BLaER1 (cell line): Measurements from ENCODE around the gene SYNRG.
"Not testable (repeated sequence)": the region's sequence is repeated elsewhere in the genome, so short reads cannot be mapped to it uniquely, and the experiment has no call there.

Source experiments
- H3K27ac ChIP-seq: shearing (Covaris generic); formaldehyde crosslinking; 2 replicates; pipeline ENCODE4 v1.8.1; 2022
- H3K27me3 ChIP-seq: shearing (Covaris generic); formaldehyde crosslinking; 2 replicates; pipeline ENCODE4 v1.8.1; 2022
- H3K36me3 ChIP-seq: shearing (Covaris generic); formaldehyde crosslinking; 2 replicates; pipeline ENCODE4 v1.8.1; 2022
- H3K4me1 ChIP-seq: shearing (Covaris generic); formaldehyde crosslinking; 2 replicates; pipeline ENCODE4 v1.8.1; 2022
- H3K4me2 ChIP-seq: shearing (Covaris generic); formaldehyde crosslinking; 2 replicates; pipeline ENCODE4 v1.8.1; 2022
- H3K4me3 ChIP-seq: shearing (Covaris generic); formaldehyde crosslinking; 2 replicates; pipeline ENCODE4 v1.8.1; 2022
- H3K9ac ChIP-seq: shearing (Covaris generic); formaldehyde crosslinking; 2 replicates; pipeline ENCODE4 v1.8.1; 2022
- H3K9me3 ChIP-seq: shearing (Covaris generic); formaldehyde crosslinking; 2 replicates; pipeline ENCODE4 v1.8.1; 2022
- H4K20me1 ChIP-seq: shearing (Covaris generic); formaldehyde crosslinking; 2 replicates; pipeline ENCODE4 v1.8.1; 2022
- Cebpa-rat ChIP-seq: shearing (Covaris generic); IDR thresholded peaks from 2 replicates; pipeline ENCODE4 v1.8.1; 2022

SYNRG gene

GRCh38 chr17:37521821-37522220, 87.4 kb downstream of the SYNRG start:
- Histone ChIP-seq H3K27me3 (no peaks in the 10 kb centered on the region), H3K9ac (no peak overlapping the region), H3K4me2 (no peak overlapping the region), H4K20me1 (0 out of 2 replicates have a peak, but pooled peaks cover 5% of the 10 kb centered on the region), H3K4me1 (peaks cover 10% of the 10 kb centered on the region), H3K27ac (no peak overlapping the region), H3K36me3 (peaks cover 95% of the 10 kb centered on the region), H3K4me3 (no peak overlapping the region), H3K9me3 (no peaks in the 10 kb centered on the region)
- no peak for TF ChIP-seq Cebpa-rat

- TF ChIP-seq Cebpa-rat: no peak
- H3K4me2 ChIP-seq: no peak overlapping the region
- H4K20me1 ChIP-seq: peaks cover 21% of the 10 kb centered on the region
- H3K27ac ChIP-seq: no peak overlapping the region
- H3K36me3 ChIP-seq: peaks cover 95% of the 10 kb centered on the region
- peaks cover 10% of the 10 kb centered on the region for H3K4me1 ChIP-seq
- no peak overlapping the region for H3K4me3 ChIP-seq
- H3K9ac ChIP-seq: no peak overlapping the region
- no peaks in the 10 kb centered on the region for H3K9me3 ChIP-seq
- no peaks in the 10 kb centered on the region for H3K27me3 ChIP-seq
Observed at GRCh38 chr17:37520174-37520573, 89.0 kb downstream of the SYNRG start.

GRCh38 chr17:37519251-37519985, 89.8 kb downstream of the SYNRG start:
- Histone ChIP-seq H3K4me1 (peaks cover 10% of the 10 kb centered on the region), H3K9ac (no peak overlapping the region), H3K4me3 (no peak overlapping the region), H4K20me1 (peaks cover 28% of the 10 kb centered on the region), H3K27ac (no peak overlapping the region), H3K9me3 (no peaks in the 10 kb centered on the region), H3K27me3 (no peaks in the 10 kb centered on the region), H3K36me3 (peaks cover 98% of the 10 kb centered on the region), H3K4me2 (peak overlapping the region; percentile 14; the same call in 1 of the 2 replicates)
- no peak for TF ChIP-seq Cebpa-rat

- Histone ChIP-seq H3K27me3 (no peaks in the 10 kb centered on the region), H3K9me3 (no peaks in the 10 kb centered on the region), H3K4me2 (no peak overlapping the region), H3K4me3 (no peak overlapping the region), H3K27ac (no peak overlapping the region), H3K4me1 (peaks cover 10% of the 10 kb centered on the region), H3K9ac (no peak overlapping the region), H4K20me1 (peaks cover 34% of the 10 kb centered on the region), H3K36me3 (peaks cover 98% of the 10 kb centered on the region)
- no peak for TF ChIP-seq Cebpa-rat
Observed at GRCh38 chr17:37518826-37519225, 90.4 kb downstream of the SYNRG start.

GRCh38 chr17:37517881-37518280, 91.3 kb downstream of the SYNRG start:
- Histone ChIP-seq H3K27me3 (no peaks in the 10 kb centered on the region), H3K27ac (no peak overlapping the region), H3K4me2 (no peak overlapping the region), H4K20me1 (peaks cover 43% of the 10 kb centered on the region), H3K9ac (no peak overlapping the region), H3K36me3 (peaks cover 98% of the 10 kb centered on the region), H3K4me3 (no peak overlapping the region), H3K4me1 (peaks cover 10% of the 10 kb centered on the region), H3K9me3 (no peaks in the 10 kb centered on the region)
- no peak for TF ChIP-seq Cebpa-rat

GRCh38 chr17:37516127-37516571, 93.1 kb downstream of the SYNRG start:
- Histone ChIP-seq H3K27ac (no peak overlapping the region), H3K4me3 (no peak overlapping the region), H3K27me3 (no peaks in the 10 kb centered on the region), H3K4me2 (no peak overlapping the region), H4K20me1 (peaks cover 53% of the 10 kb centered on the region), H3K36me3 (peaks cover 96% of the 10 kb centered on the region), H3K9ac (no peak overlapping the region), H3K4me1 (peaks cover 11% of the 10 kb centered on the region), H3K9me3 (no peaks in the 10 kb centered on the region)
- TF ChIP-seq Cebpa-rat: no peak

- Histone ChIP-seq H4K20me1 (peaks cover 72% of the 10 kb centered on the region), H3K27ac (no peak overlapping the region), H3K36me3 (peaks cover 85% of the 10 kb centered on the region), H3K4me2 (no peak overlapping the region), H3K27me3 (no peaks in the 10 kb centered on the region), H3K4me3 (no peak overlapping the region), H3K4me1 (peaks cover 13% of the 10 kb centered on the region), H3K9me3 (no peaks in the 10 kb centered on the region), H3K9ac (no peak overlapping the region)
- TF ChIP-seq Cebpa-rat: no peak
Observed at GRCh38 chr17:37513711-37514110, 95.5 kb downstream of the SYNRG start.

GRCh38 chr17:37512442-37513068, 96.7 kb downstream of the SYNRG start:
- Histone ChIP-seq H3K4me3 (no peak overlapping the region), H3K9me3 (no peaks in the 10 kb centered on the region), H3K9ac (no peak overlapping the region), H3K27me3 (no peaks in the 10 kb centered on the region), H3K4me1 (peaks cover 13% of the 10 kb centered on the region), H3K4me2 (no peak overlapping the region), H3K27ac (no peak overlapping the region), H3K36me3 (peaks cover 82% of the 10 kb centered on the region), H4K20me1 (peaks cover 81% of the 10 kb centered on the region)
- TF ChIP-seq Cebpa-rat: no peak

- H3K27ac ChIP-seq, H3K9ac ChIP-seq, H3K9me3 ChIP-seq, H3K4me2 ChIP-seq, H3K4me3 ChIP-seq, H3K27me3 ChIP-seq: not testable (repeated sequence)
- Histone ChIP-seq H4K20me1 (peaks cover 89% of the 10 kb centered on the region), H3K36me3 (peaks cover 81% of the 10 kb centered on the region), H3K4me1 (peaks cover 13% of the 10 kb centered on the region)
Observed at GRCh38 chr17:37511642-37512041, 97.6 kb downstream of the SYNRG start.

- H3K4me1 ChIP-seq: peaks cover 13% of the 10 kb centered on the region
- no peaks in the 10 kb centered on the region for H3K9me3 ChIP-seq
- H4K20me1 ChIP-seq: peaks cover 89% of the 10 kb centered on the region
- H3K4me2 ChIP-seq: 0 out of 2 replicates have a peak overlapping the region, but pooled peaks have one; percentile 36
- H3K9ac ChIP-seq: no peak overlapping the region
- H3K27ac ChIP-seq: no peak overlapping the region
- H3K27me3 ChIP-seq: no peaks in the 10 kb centered on the region
- H3K36me3 ChIP-seq: peaks cover 68% of the 10 kb centered on the region
- TF ChIP-seq Cebpa-rat: no peak
- no peak overlapping the region for H3K4me3 ChIP-seq
Observed at GRCh38 chr17:37510056-37510455, 99.2 kb downstream of the SYNRG start.
